ENCODE measurements around the gene SUN3.

SUN3 gene

GRCh38 chr7:48028938-48029337, at the start of gene SUN3:
Gene SUN3, minus strand, starts transcription at chr7:48029107. Its CDS starts 169 bp downstream, at chr7:48028938.
- no peak for DNase-seq

GRCh38 chr7:48078470-48078869, 49.6 kb upstream of the SUN3 start:
- no peak for DNase-seq

GRCh38 chr7:48077423-48077822, 48.5 kb upstream of the SUN3 start:
- no peak for DNase-seq

- no peak for DNase-seq
These were observed 45.3 kb upstream of the SUN3 start for GRCh38 chr7:48074204-48074654.

DNA sequence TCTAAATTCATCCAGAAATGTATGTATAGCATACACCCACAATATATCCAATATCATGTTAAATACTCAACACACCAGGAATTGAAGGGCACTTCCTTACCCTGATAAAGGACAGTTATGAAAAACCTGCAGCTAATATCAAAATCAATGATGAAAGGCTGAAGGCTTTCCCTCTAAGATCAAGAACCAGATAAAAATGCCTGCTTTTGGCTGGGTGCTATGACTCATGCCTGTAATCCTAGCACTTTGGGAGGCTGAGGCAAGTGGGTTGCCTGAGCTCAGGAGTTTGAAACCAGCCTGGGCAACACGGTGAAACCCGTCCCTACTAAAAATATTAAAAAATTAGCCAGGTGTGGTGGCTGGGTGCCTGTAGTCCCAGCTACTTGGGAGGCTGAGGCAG, 38.6 kb upstream of the SUN3 start:
- DNase-seq, result no peak

DNA sequence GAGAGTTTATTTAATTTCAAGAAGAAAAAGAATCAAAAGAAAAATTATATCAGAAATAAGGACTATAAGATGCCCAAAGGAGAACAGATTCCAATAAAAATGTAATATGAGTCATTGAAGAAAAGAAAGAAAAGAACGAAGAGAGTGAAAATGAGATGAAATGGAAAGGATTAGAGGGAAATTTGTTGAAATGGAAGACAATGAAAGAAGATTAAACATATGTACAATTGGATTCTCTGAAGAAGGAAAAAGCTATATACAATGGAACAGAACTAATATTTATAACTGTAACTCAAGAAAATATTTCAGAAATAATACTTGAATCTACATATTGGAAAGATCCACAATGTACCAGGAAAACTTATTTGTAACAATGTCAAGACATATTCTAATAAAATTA, 35.1 kb upstream of the SUN3 start:
- DNase-seq, result no peak

DNA sequence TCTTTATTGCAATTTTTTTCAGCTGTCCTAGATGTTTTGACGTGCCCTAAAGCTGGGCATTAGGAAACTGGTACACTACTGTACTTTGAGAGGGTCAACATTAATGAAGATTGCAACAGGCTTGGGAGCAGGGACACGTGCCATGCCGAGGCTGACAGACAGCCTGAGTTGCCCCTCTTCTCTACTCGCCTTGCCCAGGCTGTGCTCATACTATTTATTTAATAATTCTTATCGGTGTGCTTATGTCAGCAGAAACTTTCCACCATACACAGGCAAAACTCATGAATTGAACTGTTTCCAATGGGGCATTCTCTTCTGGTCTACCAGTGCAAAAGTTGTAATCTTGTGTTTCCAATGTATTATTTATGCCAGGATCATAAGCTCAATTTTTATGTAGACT, 30.8 kb upstream of the SUN3 start:
- no peak for DNase-seq

- no peak for DNase-seq
These were observed 30.1 kb upstream of the SUN3 start for GRCh38 chr7:48058990-48059389.

GRCh38 chr7:48053736-48054135, 24.8 kb upstream of the SUN3 start:
- no peak for DNase-seq

DNA sequence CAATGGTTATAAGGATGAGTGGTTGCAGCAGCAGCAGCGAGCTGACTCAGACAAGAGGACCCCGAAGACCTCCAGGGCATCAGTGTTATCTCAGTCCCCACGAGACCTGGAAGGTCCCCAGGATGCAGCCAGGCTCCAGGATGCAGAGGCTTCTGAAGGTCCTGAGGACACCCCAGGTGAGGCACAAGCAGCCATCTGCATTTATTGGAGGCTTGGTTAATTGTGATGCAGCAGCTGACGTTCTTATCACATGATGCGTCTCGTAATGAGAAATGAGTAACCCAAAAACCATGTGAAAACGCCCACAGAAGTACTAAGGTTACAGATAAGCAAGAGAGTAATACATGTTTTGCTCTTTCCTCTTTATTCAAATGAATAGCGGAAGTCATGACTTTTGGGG, 23.8 kb upstream of the SUN3 start:
- no peak for DNase-seq

GRCh38 chr7:48049850-48050249, 20.9 kb upstream of the SUN3 start:
- DNase-seq, result no peak

- DNase-seq, result no peak
These were observed 19.2 kb upstream of the SUN3 start for GRCh38 chr7:48048113-48048512.

DNA sequence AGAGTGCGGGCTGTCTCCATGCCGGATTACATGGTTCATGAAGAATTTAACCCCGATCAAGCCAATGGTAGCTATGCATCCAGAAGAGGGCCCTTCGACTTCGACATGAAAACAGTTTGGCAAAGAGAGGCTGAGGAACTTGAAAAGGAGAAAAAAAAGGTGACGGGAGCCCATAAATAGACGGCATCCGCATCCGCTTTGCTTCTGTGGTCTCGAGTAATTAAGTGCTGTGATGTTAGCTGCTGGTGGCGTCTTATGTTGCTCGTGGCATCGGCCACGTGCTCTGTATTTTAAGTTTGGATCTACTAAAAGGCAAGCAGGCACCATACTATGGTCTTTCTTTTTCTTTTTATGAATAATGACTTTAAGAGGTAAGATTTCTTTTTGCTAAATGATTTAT, 17.6 kb upstream of the SUN3 start:
- no peak for DNase-seq

DNA sequence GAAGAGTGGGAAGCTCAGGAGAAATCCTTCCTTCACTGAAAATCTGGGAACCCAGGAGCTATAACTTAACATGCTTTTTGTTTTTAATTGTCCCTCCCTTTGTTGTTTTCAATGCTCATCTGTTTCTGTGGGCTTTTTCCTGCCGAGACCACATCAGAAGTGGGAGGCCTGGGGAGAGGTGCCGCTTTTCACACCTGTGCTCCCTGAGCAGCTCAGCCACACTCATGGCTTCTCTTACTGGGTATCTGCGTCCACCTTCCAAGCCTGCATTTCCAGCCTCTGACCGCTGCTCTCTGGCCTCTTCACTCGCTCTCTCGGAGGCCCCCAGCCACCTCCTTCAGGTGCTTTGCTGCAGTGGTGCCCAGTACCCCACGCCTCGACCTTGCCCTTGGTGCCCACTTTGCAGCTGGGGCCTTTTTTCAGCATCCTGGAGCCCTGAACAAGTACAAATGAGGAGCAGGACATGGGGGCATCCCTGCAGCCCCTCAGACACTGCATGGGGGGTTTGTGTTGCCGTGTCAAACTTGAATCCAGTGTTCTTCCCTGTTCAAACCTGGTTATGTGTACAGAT, 16.4 kb upstream of the SUN3 start:
- no peak for DNase-seq

DNA sequence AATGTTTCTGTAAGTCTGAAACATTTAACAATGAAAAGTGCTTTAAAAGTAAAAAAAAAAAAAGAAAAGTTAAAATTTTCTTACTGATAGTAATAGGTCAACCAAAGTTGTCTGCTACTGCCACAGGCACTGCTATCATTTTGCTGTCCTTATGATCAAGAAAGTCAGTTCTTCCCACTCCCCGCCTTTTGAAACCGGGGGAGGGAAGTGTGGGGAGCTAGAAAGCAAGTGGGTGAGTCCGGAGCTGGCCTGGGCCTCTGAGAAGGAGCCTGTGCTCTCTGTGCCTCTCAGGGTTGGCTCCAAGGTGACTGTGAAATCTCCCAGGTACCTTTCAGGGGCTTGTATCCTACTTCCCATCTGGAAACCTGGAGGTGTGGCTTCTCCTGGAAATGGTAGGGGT, 13.7 kb upstream of the SUN3 start:
- DNase-seq, result no peak

DNA sequence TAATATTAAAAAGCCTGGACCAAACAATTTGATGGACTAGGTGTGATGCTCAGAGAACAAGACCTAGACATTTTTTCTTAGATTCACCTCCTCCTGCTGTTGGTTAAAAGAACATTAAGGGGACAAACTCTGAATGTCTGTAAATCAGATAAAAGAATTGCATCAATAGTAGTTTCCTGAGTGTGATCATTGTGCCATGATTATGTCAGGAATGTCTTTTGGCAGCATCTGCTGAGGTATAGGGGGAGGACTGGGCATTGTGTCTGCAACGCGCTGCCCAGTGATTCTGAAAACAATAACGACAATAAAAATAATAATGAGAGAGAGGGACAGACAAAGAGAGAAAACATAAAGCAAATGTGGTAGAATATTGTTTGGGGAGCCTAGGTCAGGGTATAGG, 13.3 kb upstream of the SUN3 start:
- no peak for DNase-seq

DNA sequence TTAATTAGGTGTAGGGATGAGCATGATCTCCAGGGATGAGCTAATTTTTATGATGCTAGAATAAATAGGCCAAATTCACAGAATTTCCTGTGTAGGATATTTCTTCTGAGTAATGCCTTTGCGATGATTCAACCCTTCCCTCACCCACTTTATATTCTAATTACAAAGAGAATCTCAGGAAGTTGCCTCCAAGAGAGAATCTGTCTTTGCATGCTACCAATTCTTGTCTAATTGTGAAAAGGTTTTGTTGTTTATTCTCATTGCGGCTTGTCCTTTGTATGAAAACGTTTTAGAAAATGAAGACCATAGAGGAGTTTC, 12.7 kb upstream of the SUN3 start:
- no peak for DNase-seq

DNA sequence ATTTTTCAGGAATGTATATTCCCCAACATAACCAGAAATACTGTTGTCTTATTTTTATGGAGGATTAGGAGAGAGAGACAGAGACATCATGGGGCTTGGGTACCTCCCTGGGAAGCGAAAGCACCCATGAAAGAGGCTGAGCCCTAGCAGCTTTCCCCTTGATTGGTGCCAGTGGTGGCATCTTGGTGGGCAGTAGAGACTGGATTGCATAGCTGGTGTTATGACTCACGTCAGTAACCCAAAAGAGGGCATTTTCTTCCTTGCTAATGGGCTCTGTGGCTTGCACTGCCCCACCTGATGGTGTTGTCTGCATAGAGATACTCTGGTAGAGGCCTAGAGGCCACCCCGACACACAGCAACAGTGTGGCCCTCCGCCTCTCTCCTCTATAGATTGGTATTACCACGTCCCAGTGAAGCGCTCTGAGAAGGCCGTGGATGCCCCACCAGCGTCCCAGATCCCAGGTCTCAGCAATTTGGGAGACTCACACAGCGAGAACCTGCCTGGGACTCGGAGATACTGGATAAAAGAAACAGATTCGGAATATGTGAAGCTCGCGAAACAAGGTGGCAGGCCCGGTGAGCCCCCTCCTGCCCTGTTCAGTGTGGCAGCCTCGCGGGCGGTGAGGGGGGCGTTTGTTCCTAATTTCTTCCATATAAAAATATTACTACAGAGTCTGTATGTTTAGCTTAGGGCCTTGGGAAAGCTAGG, 12.2 kb upstream of the SUN3 start:
- DNase-seq, result no peak

DNA sequence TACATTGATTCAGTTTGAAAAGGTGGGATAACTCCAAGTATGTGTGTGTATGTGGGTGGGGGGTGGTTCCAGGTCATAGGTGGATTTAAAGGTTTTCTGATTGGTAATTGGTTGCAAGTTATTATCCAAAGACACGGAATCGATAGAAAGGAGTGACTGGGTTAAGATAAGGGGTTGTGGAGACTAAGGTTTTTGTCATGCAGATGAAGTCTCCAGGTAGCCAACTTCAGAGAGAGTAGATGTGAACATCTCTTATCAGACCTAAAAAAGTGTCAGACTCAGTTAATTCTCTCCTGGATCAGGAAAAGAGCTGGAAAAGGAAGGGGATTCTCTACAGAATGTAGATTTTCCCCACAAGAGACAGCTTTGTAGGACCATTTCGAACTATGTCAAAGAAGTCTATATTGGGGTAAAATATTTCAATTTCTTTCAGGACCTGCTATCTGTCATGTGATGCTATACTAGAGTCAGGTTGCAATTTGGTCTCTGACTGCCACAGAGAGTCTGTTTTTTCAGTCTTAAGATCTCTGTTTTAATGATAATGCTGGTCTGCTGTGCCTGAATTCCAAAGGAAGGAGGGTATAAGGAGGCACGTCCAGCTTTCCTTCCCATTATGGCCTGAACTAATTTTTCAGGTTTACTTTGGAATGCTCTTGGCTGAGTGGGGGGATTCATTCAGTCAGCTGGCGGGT, 10.1 kb upstream of the SUN3 start:
- no peak for DNase-seq

DNA sequence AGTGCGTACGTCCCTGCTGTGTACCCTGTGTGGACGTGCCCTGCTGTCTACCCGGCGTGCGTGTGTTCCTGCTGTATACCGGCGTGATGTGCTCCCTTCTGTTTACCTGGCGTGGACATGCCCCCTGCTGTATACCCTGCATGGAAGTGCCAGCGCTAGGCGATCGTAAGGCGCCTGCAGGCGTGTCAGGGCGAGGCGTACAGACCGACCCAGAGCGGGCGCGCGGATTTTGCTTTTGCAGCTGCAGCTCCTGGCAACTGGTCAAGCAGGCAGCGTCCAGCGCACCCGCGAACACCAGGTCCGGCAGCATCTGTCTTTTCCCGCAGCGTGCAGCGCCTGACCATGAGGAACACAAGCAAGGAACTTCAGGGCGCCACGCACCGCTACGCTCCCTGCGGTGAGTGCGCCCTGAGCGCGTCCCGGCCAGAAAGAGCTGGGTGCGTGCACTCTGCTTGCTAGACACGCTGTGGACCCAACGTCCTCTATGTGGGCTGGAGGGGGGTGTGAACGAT, 7.1 kb upstream of the SUN3 start:
- no peak for DNase-seq

DNA sequence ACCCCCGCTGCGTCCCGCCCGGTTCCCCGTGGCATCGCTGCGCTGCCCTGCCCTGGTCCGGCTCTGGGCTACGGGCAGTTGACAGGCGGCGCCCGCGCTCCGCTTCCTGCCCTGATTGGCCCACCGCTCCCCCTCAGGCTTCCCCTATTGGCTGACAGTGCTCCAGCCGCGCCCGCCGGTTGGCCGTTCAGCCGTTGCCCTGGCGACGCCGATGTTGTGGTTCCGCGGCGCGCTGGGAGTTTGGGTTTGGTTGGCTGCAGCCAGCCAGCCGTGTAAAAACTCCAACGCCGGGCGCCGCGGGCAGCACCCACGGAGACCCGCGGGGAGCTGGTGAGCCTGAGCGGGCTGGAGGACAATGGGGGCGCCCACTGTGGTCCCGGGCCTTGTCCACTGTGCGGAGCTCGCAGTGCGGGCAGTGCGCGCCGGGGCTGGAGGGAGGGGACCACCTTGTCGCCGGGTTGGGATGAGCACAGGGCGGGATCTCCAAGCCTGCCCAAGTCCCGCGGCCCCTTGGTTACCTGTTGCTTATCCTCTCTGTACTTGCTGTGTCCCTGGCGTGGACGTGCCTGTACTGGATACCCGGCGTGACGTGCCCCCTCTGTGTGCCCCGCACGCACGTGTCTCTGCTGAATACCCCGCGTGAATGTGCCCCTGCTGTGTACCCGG, 6.5 kb upstream of the SUN3 start, which contains the start of gene C7orf57:
C7orf57 (plus strand) TSS at position 243 of the 666 bp plus-strand sequence. CDS start 766 bp downstream, outside the sequence.
- DNase-seq, result peak; percentile 49

DNA sequence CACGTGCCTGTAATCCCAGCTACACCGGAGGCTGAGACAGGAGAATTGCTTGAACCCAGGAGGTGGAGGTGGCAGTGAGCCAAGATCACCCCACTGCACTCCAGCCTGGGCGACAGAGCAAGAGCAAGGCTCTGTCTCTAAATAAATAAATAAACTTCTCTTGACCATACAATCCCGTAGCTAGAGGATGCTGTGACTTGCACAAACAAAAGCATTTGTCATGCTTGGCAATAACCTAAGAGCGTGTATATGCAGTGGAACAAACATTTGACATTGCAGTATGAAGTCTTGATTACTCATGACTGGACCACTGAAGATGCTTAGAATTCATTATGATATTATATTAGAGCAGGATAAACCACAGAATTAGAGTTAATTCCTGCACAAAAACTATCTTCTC, 5.0 kb upstream of the SUN3 start:
- no peak for DNase-seq

DNA sequence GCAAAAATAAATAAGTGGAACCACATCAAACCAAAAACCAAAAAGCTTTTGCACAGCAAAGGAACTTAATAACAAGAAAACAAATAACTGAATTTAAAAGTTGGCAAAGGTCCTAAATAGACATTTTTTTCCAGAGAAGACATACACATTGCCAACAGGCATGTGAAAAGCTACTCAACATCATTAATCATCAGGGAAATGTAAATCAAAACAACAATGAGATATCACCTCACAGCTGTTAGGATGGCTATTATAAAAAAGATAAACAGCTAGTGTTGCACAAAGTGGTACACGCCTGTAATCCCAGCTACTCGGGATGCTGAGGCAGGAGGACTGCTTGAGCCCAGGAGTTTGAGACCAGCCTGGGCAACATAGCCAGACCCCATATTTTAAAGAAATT, 2.2 kb upstream of the SUN3 start:
- no peak for DNase-seq

DNA sequence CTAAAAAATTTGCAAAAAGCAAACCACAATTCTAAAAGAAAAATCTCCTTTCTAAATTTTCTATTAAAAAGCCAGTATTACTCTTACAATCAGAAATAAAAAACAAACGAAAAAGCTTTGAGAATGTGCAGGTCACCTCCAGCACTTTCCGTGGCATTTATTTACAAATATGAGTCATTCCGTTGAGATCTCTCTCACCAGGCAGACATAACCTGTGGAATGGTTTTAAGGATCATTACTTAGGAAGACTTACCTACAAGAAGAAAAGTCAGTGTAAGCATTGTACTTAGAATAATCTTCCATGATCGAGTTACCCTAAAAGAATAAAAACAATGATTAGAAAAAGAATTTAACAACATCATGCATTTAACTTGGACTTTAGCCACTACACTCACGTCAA, 3.3 kb downstream of the SUN3 start:
- no peak for DNase-seq
